IMR-90 (cell line): ENCODE results near the gene DZIP1. TPM values are rescaled to one million over a fixed set of nuclear protein-coding genes. Genes with fewer than 3 reads are reported as not detected.

ENCODE experiments used
- ATAC-seq: fragments of 200-7000 bp; cut with Tn5 transposase; 2 replicates; pipeline ENCODE4 v1.9.1; 2020; ENCODE audit warnings: low read depth, mild to moderate bottlenecking, moderate library complexity
- BruUV-seq: library from RNA; stranded (reverse); fragments of 400-500 nt; replicated peaks from 2 replicates; lab custom pipeline; 2021; lab: Mats Ljungman, UMichigan
- CTCF ChIA-PET: fragments of 300-600 bp; formaldehyde crosslinking; extraction: SDS; loops from one replicate; lab custom pipeline; 2021; ENCODE audit warnings: antibody characterized with exemption; lab: Yijun Ruan, JAX
- POLR2A ChIA-PET: fragments of 300-600 bp; sonication (Branson Sonifier 250); formaldehyde crosslinking; loops from one replicate; lab custom pipeline; 2022; ENCODE audit warnings: antibody characterized with exemption; ENCODE audit not compliant: unreplicated experiment; lab: Charles Lee
- DNase-seq: peaks from one replicate; pipeline ENCODE4 v3.0.0; 2013
- H2AFZ ChIP-seq: replicated peaks from 2 replicates; pipeline ENCODE3; 2013; ENCODE audit warnings: low read length, mild to moderate bottlenecking; ENCODE audit not compliant: poor library complexity
- H2AK5ac ChIP-seq: 2 replicates; pipeline ENCODE4 v1.6.1; 2013; ENCODE audit warnings: low read depth, low read length, inconsistent platforms
- H2AK9ac ChIP-seq: replicated peaks from 2 replicates; pipeline ENCODE3; 2013; ENCODE audit warnings: mild to moderate bottlenecking, low read depth, low read length, moderate library complexity; ENCODE audit not compliant: poor library complexity
- H2BK120ac ChIP-seq: 2 replicates; pipeline ENCODE4 v1.6.1; 2013; ENCODE audit warnings: low read depth, low read length, inconsistent platforms
- H2BK15ac ChIP-seq: 3 replicates; pipeline ENCODE4 v1.6.1; 2013; ENCODE audit warnings: low read depth, low read length, inconsistent platforms
- H2BK20ac ChIP-seq: 2 replicates; pipeline ENCODE4 v1.6.1; 2013; ENCODE audit warnings: low read depth, mild to moderate bottlenecking, inconsistent platforms, low read length, moderate library complexity
- H2BK5ac ChIP-seq: 2 replicates; pipeline ENCODE4 v1.6.1; 2013; ENCODE audit warnings: mild to moderate bottlenecking, low read depth, low read length, inconsistent platforms; ENCODE audit not compliant: poor library complexity, severe bottlenecking
- H3K14ac ChIP-seq: replicated peaks from 2 replicates; pipeline ENCODE4 v1.6.1; 2013; ENCODE audit warnings: low read depth, low read length, inconsistent platforms
- H3K18ac ChIP-seq: 2 replicates; pipeline ENCODE4 v1.6.1; 2013; ENCODE audit warnings: low read depth, low read length, control low read depth
- H3K23ac ChIP-seq: 2 replicates; pipeline ENCODE4 v1.6.1; 2013; ENCODE audit warnings: low read depth, low read length, inconsistent platforms
- H3K27ac ChIP-seq: 2 replicates; pipeline ENCODE4 v1.5.1; 2013; ENCODE audit warnings: mild to moderate bottlenecking, control low read depth, low read length; ENCODE audit not compliant: insufficient read depth
- H3K27me3 ChIP-seq: 2 replicates; pipeline ENCODE4 v1.6.1; 2013; ENCODE audit warnings: low read length; ENCODE audit not compliant: control insufficient read depth, insufficient read depth
- H3K36me3 ChIP-seq: 2 replicates; pipeline ENCODE4 v1.6.1; 2013; ENCODE audit warnings: low read length, mixed read lengths; ENCODE audit not compliant: control insufficient read depth, insufficient read depth
- H3K4ac ChIP-seq: 2 replicates; pipeline ENCODE4 v1.6.1; 2013; ENCODE audit warnings: low read depth, low read length, inconsistent platforms
- H3K4me1 ChIP-seq: 2 replicates; pipeline ENCODE4 v1.6.1; 2013; ENCODE audit warnings: low read length, mixed read lengths; ENCODE audit not compliant: control insufficient read depth, insufficient read depth
- H3K4me2 ChIP-seq: 2 replicates; pipeline ENCODE4 v1.6.1; 2013; ENCODE audit warnings: low read depth, mild to moderate bottlenecking, control low read depth, low read length, moderate library complexity
- H3K4me3 ChIP-seq: 2 replicates; pipeline ENCODE4 v1.5.1; 2013; ENCODE audit warnings: low read depth, mild to moderate bottlenecking, control low read depth, low read length, moderate library complexity; ENCODE audit not compliant: insufficient read depth
- H3K56ac ChIP-seq: 2 replicates; pipeline ENCODE4 v1.6.1; 2013; ENCODE audit warnings: low read length, inconsistent platforms; ENCODE audit not compliant: insufficient read depth; ENCODE audit errors: extremely low read depth
- H3K79me1 ChIP-seq, 2 experiments: 2 replicates each; pipeline ENCODE4 v1.6.1; 2013; ENCODE audit warnings: low read length in 2 of 2, inconsistent platforms in 1 of 2, low read depth in 1 of 2
- H3K9ac ChIP-seq: 2 replicates; pipeline ENCODE4 v1.6.1; 2013; ENCODE audit warnings: low read depth, low read length, control low read depth
- H3K9me1 ChIP-seq: 2 replicates; pipeline ENCODE4 v1.6.1; 2013; ENCODE audit warnings: low read length, inconsistent platforms; ENCODE audit not compliant: insufficient read depth
- H3K9me3 ChIP-seq: 2 replicates; pipeline ENCODE4 v1.6.1; 2013; ENCODE audit warnings: low read length; ENCODE audit not compliant: control insufficient read depth, insufficient read depth
- H4K20me1 ChIP-seq: 2 replicates; pipeline ENCODE4 v1.6.1; 2013; ENCODE audit warnings: low read length, inconsistent platforms; ENCODE audit not compliant: insufficient read depth
- H4K5ac ChIP-seq: 2 replicates; pipeline ENCODE4 v1.6.1; 2013; ENCODE audit warnings: mild to moderate bottlenecking, low read depth, low read length, control low read depth
- H4K8ac ChIP-seq, 2 experiments: 2 replicates each; pipeline ENCODE4 v1.6.1; 2013; ENCODE audit warnings: low read depth in 2 of 2, low read length in 2 of 2, control low read depth in 1 of 2, inconsistent platforms in 1 of 2
- H4K91ac ChIP-seq: 2 replicates; pipeline ENCODE4 v1.6.1; 2013; ENCODE audit warnings: low read depth, low read length, inconsistent platforms; ENCODE audit not compliant: insufficient read depth
- BHLHE40 ChIP-seq: fragments of 150-350 bp; IDR thresholded peaks from 2 replicates; pipeline ENCODE4 v1.6.1; 2016; ENCODE audit warnings: mild to moderate bottlenecking, low read depth, low read length
- CTCF ChIP-seq: conservative IDR thresholded peaks from 2 replicates; pipeline ENCODE4 v1.5.1; 2012; ENCODE audit warnings: mild to moderate bottlenecking, low read depth, low read length, improper control_type of control experiment
- ELK1 ChIP-seq: fragments of 150-350 bp; IDR thresholded peaks from 2 replicates; pipeline ENCODE4 v1.6.1; 2016; ENCODE audit warnings: low read depth, mild to moderate bottlenecking, low read length, moderate library complexity, borderline replicate concordance
- FOS ChIP-seq: fragments of 150-350 bp; IDR thresholded peaks from 2 replicates; pipeline ENCODE4 v1.6.1; 2016; ENCODE audit warnings: low read depth, low read length
- MAZ ChIP-seq: IDR thresholded peaks from 2 replicates; pipeline ENCODE4 v1.6.1; 2012; ENCODE audit warnings: low read depth, mild to moderate bottlenecking, low read length, improper control_type of control experiment, moderate library complexity, borderline replicate concordance
- MXI1 ChIP-seq: IDR thresholded peaks from 2 replicates; pipeline ENCODE4 v1.6.1; 2012; ENCODE audit warnings: low read depth, mild to moderate bottlenecking, low read length, moderate library complexity, borderline replicate concordance
- POLR2A ChIP-seq: IDR thresholded peaks from 2 replicates; pipeline ENCODE4 v1.6.1; 2012; ENCODE audit warnings: mild to moderate bottlenecking, low read depth, low read length
- RAD21 ChIP-seq: IDR thresholded peaks from 2 replicates; pipeline ENCODE4 v1.6.1; 2012; ENCODE audit warnings: low read length, improper control_type of control experiment
- SMC3 ChIP-seq: fragments of 150-350 bp; IDR thresholded peaks from 2 replicates; pipeline ENCODE4 v1.6.1; 2016; ENCODE audit warnings: low read depth, mild to moderate bottlenecking, antibody characterized with exemption, low read length, moderate library complexity
- USF2 ChIP-seq: fragments of 150-350 bp; IDR thresholded peaks from 2 replicates; pipeline ENCODE4 v1.6.1; 2017; ENCODE audit warnings: mild to moderate bottlenecking, antibody characterized with exemption, low read length, low read depth
- dilution Hi-C: fragments of 300-500 bp; cut with HindIII; formaldehyde crosslinking; loops from one replicate; pipeline ENCODE4 v1.14.3; 2018; ENCODE audit warnings: low sequenced_read_pairs; ENCODE audit not compliant: unreplicated experiment
- in situ Hi-C: fragments of 300-500 bp; cut with MboI; formaldehyde crosslinking; loops from 3 replicates; pipeline ENCODE4 v1.14.3; 2019; ENCODE audit warnings: low sequenced_read_pairs, inconsistent platforms, mixed read lengths
- intact Hi-C: fragments of 100-400 bp; cut with micrococcal nuclease; formaldehyde crosslinking; loops from 2 replicates; pipeline ENCODE4 v1.10.0; 2022
- polyA plus RNA-seq, 3 experiments: library from polyadenylated mRNA; depleted of rRNA; stranded (reverse); fragments of >200 nt; gene quantifications; 2 replicates each; pipeline ENCODE4 v1.2.3, GENCODE V29; 2012; ENCODE audit warnings: low replicate concordance in 1 of 3
- total RNA-seq: library from RNA; depleted of rRNA; stranded (reverse); fragments of >200 nt; gene quantifications from 2 replicates; pipeline ENCODE4 v1.2.3, GENCODE V29; 2012

The DZIP1 gene
- total and polyA plus RNA-seq, 2 of the 4 experiments (the other 2 are of a cell fraction), result 12.2 to 15.9 TPM

GRCh38 chr13:95626768-95627167 lies 17.7 kb downstream of the DZIP1 start:
- Histone ChIP-seq H3K4me3 (no peak overlapping the region), H2AK9ac (no peak overlapping the region), H2AK5ac (no peak overlapping the region), H3K9me1 (peaks cover 3% of the 10 kb centered on the region; the same call in 1 of the 2 replicates), H4K8ac (no peak overlapping the region), H3K23ac (no peak overlapping the region), H3K18ac (no peak overlapping the region), H4K91ac (no peak overlapping the region), H2BK120ac (no peak overlapping the region), H3K36me3 (peaks cover 44% of the 10 kb centered on the region), H4K20me1 (peaks cover 6% of the 10 kb centered on the region), H3K79me1 (peaks cover 4 to 6% of the 10 kb centered on the region in 2 experiments; a peak in 3 of 4 replicates), H3K4ac (no peak overlapping the region), H2BK20ac (no peak overlapping the region), H3K14ac (no peak overlapping the region), H3K27ac (no peak overlapping the region), H3K9me3 (no peaks in the 10 kb centered on the region; the same call in 1 of the 2 replicates), H3K56ac (no peak overlapping the region), H3K27me3 (no peaks in the 10 kb centered on the region), H3K9ac (no peak overlapping the region), H3K4me1 (peaks cover 2% of the 10 kb centered on the region; the same call in 1 of the 2 replicates), H2BK15ac (no peak overlapping the region), H2AFZ (no peak overlapping the region), H4K5ac (no peak overlapping the region), H3K4me2 (no peak overlapping the region), H2BK5ac (no peak overlapping the region)
- intact Hi-C loops (no loop called here), in situ Hi-C loops (no loop called here), dilution Hi-C loops (no loop called here)
- ATAC-seq, result no peak
- no peak for TF ChIP-seq CTCF
- TF ChIP-seq ELK1, result no peak
- TF ChIP-seq FOS, result no peak
- TF ChIP-seq USF2, result no peak
- TF ChIP-seq BHLHE40, result no peak
- no peak for TF ChIP-seq SMC3
- no peak for TF ChIP-seq POLR2A
- no peak for TF ChIP-seq MAZ
- no peak for TF ChIP-seq RAD21
- no peak for TF ChIP-seq MXI1
- BruUV-seq, result no TSS peak
- DNase-seq, result no peak
- CTCF ChIA-PET, result no interaction called here
- POLR2A ChIA-PET, result no interaction called here
